Activated CD4-positive, alpha-beta T cell treated with anti-CD3 and anti-CD28 coated beads, Interleukin-2, amount 10 ng/mL, durations not matched to agents 7 days and 5 days (primary cell): ENCODE measurements around the gene RASSF4. TPM values are rescaled to one million over a fixed set of nuclear protein-coding genes. Genes with fewer than 3 reads are reported as not detected.

Source experiments
- CTCF ChIA-PET: fragments of 350-600 bp; sonication (Branson Sonifier 250); formaldehyde crosslinking; loops from one replicate; lab custom pipeline; 2021; ENCODE audit warnings: antibody characterized with exemption; lab: Charles Lee
- POLR2A ChIA-PET: fragments of 350-600 bp; sonication (Branson Sonifier 250); formaldehyde crosslinking; loops from one replicate; lab custom pipeline; 2021; ENCODE audit warnings: antibody characterized with exemption; lab: Charles Lee
- DNase-seq: peaks from one replicate; pipeline ENCODE4 v3.0.0-alpha.2; 2020
- H3K27ac Mint-ChIP-seq: one replicate; pipeline ENCODE4 v1.8.0; 2021; ENCODE audit warnings: mild to moderate bottlenecking, moderate library complexity, mixed read lengths
- H3K27me3 Mint-ChIP-seq: one replicate; pipeline ENCODE4 v1.8.0; 2021; ENCODE audit warnings: mixed read lengths
- H3K36me3 Mint-ChIP-seq: one replicate; pipeline ENCODE4 v1.8.0; 2021; ENCODE audit warnings: low read depth, mixed read lengths
- H3K4me1 Mint-ChIP-seq: one replicate; pipeline ENCODE4 v1.8.0; 2021; ENCODE audit warnings: mixed read lengths
- H3K4me3 Mint-ChIP-seq: one replicate; pipeline ENCODE4 v1.8.0; 2021; ENCODE audit warnings: mild to moderate bottlenecking, moderate library complexity, mixed read lengths
- H3K9me3 Mint-ChIP-seq: one replicate; pipeline ENCODE4 v1.8.0; 2021; ENCODE audit warnings: mixed read lengths
- total RNA-seq, 2 experiments: library from RNA; stranded (reverse); gene quantifications; one replicate each; pipeline ENCODE4 v1.2.3, GENCODE V29; 2021

RASSF4 gene
- total RNA-seq, 2 experiments from 2014 or later, result 0.42 to 0.52 TPM

DNA sequence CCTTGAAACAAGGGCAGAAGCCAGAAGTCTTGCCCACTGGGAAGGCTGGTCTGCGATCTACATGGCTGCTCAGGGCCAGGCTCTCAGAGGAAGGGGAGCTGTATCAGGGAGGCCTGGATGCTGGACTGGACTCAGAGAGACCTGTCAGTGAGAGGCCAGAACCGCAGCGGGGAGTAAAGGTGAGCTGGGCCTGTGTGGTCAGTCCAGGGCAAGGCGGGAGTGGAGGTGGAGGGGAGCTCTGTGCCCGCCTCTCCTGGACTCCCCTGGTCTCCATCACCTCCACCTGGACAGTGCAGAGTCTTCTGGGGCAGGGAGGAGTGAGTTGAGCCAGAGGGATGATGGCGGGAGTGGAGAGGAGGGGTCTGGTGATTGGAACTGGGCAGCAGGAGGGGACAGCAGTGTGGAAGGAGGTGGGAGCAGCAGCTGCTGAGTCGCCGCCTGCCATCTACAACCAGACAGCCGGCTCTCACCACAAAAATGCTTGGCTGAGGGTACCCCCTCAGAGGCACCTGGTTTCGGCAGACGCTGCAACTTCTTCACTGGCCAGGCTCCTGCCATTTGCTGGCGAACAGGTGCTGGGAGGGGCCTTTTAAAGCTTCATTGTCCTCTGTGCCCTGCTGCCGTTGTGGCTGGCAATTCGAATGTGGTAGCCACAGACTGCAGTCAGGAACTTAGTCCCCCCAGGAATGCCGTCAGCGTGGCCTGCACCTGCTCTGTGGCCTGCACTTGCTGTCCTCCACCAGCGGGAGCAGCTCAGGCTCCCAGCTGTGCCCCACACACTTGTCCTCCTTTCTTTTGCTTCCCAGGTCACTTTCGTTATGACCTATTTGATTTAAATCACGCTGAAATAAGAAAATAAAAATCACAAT is 3.5 kb downstream of the RASSF4 start:
- DNase-seq, result no peak
- Mint-ChIP-seq H3K4me1 (peaks cover 22% of the 10 kb centered on the region), H3K4me3 (no peak overlapping the region), H3K36me3 (no peaks in the 10 kb centered on the region), H3K9me3 (no peaks in the 10 kb centered on the region), H3K27me3 (no peaks in the 10 kb centered on the region), H3K27ac (peak overlapping the region; percentile 4)
- CTCF ChIA-PET, result interaction anchor here (0.6 to 2.9 kb wide), 6 partner anchors 10 to 499 kb away, joined by 4 to 11 read pairs (median 4); no protein-coding TSS in a partner anchor
- POLR2A ChIA-PET, result no interaction called here

DNA sequence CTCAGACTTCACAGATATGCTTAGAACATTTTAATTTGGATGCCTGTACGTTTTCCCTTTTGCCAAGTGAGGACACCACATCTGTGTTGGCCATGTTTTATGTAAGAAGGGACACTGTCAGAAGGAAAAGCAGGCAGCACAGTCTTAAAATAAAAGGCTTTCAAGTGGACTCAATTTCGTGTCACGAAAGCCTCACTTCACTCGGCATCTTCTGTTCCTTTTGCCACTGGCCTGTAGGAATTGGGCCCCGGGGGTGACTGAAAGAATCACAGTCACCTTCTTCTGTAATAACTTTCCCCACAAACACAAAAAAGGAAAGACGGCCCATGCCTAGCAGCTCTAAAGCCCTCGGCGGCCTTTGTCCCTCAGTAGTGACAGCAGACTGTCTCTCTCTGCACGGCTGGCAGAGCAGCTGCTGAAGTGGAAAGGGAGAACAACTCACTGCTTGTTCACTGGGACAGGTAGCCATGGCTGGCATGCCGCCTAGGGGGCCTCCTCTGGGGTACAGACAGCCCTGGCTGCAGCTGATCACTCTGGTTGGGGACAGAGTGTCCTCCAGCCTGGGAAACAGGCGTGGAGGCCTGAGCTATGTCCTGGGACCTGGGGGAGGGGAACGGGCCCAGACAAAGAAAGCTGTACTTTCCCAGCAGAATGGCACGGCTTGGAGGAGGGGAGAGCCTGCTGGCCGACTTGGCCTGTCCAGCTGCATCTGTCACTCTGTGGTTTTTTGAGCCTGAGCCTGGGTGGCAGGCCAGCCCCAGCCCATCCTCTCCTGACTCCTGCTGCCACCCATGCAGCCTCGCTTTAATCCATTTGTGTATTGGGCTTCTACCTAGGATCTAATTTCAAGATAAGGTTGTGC is 4.4 kb downstream of the RASSF4 start:
- H3K27me3 Mint-ChIP-seq, result no peaks in the 10 kb centered on the region
- H3K27ac Mint-ChIP-seq, result no peak overlapping the region
- no peak for DNase-seq
- peaks cover 24% of the 10 kb centered on the region for H3K4me1 Mint-ChIP-seq
- no peaks in the 10 kb centered on the region for H3K36me3 Mint-ChIP-seq
- H3K9me3 Mint-ChIP-seq, result no peaks in the 10 kb centered on the region
- CTCF ChIA-PET, result interaction anchor here (0.6 to 2.9 kb wide), 6 partner anchors 9 to 655 kb away, joined by 3 to 11 read pairs (median 4); no protein-coding TSS in a partner anchor
- H3K4me3 Mint-ChIP-seq, result no peak overlapping the region
- POLR2A ChIA-PET, result no interaction called here

DNA sequence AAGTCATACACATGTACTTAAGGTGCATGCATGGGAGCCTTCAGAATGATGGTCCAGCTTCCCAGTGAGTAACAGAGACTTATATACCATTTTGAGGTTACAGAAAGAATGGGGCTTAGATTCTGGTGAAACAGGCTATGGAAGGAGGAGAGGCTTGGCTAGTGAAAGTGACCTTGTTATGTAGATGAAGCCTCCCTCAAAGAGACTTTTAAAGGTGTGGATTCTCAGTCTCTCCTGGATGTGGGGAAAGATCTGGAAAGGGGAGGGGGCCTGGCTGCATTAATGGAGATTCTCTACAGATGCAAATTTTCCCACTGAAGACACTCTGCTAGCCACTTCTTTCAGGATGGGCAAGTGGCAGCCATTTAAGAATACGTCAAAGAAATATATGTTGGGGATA is 5.5 kb downstream of the RASSF4 start:
- DNase-seq, result no peak
- Mint-ChIP-seq H3K4me3 (no peak overlapping the region), H3K36me3 (no peaks in the 10 kb centered on the region), H3K27me3 (no peaks in the 10 kb centered on the region), H3K4me1 (peaks cover 27% of the 10 kb centered on the region), H3K9me3 (no peaks in the 10 kb centered on the region), H3K27ac (no peak overlapping the region)
- CTCF ChIA-PET, result interaction anchor here (1.2 to 4.2 kb wide), 3 partner anchors 15 to 33 kb away, joined by 3 to 17 read pairs (median 4); no protein-coding TSS in a partner anchor
- POLR2A ChIA-PET, result no interaction called here

DNA sequence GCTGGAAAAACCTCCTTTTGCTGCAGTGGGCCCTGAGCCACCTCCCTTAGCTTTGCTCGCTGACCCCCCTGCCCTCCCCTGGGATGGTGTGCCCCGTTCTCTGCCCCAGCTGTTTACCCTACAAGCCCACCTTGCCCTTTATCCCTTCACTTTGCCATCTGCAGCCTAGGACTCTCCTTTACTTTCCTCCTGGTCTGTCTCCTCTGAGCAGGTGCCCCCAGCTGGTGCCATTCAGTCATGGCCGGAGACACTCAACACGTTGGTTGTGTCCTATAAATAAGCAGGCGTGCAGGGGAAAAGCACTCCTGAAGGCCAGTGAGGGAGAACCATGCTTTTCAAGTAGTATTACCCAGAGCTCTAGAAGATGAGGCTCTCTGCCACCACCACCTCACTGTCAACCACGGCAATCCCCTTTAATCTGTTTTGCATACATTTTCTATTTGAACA is 6.1 kb downstream of the RASSF4 start:
- Mint-ChIP-seq H3K27ac (no peak overlapping the region), H3K9me3 (no peaks in the 10 kb centered on the region), H3K27me3 (no peaks in the 10 kb centered on the region), H3K4me1 (peaks cover 25% of the 10 kb centered on the region), H3K4me3 (no peak overlapping the region), H3K36me3 (no peaks in the 10 kb centered on the region)
- DNase-seq, result no peak
- ChIA-PET POLR2A (no interaction called here), CTCF (interaction anchor here (0.9 to 4.2 kb wide), 4 partner anchors 13 to 33 kb away, joined by 3 to 17 read pairs (median 4); partner anchors contain the start of gene DEPP1)

GRCh38 chr10:44966129-44966815 is 6.7 kb downstream of the RASSF4 start:
- H3K27ac Mint-ChIP-seq, result no peak overlapping the region
- CTCF ChIA-PET, result interaction anchor here (0.9 to 4.2 kb wide), 3 partner anchors 12 to 34 kb away, joined by 3 to 17 read pairs (median 4); partner anchors contain the start of gene DEPP1
- POLR2A ChIA-PET, result no interaction called here
- no peaks in the 10 kb centered on the region for H3K27me3 Mint-ChIP-seq
- H3K4me3 Mint-ChIP-seq, result no peak overlapping the region
- no peak for DNase-seq
- no peaks in the 10 kb centered on the region for H3K9me3 Mint-ChIP-seq
- H3K36me3 Mint-ChIP-seq, result no peaks in the 10 kb centered on the region
- H3K4me1 Mint-ChIP-seq, result peaks cover 23% of the 10 kb centered on the region

DNA sequence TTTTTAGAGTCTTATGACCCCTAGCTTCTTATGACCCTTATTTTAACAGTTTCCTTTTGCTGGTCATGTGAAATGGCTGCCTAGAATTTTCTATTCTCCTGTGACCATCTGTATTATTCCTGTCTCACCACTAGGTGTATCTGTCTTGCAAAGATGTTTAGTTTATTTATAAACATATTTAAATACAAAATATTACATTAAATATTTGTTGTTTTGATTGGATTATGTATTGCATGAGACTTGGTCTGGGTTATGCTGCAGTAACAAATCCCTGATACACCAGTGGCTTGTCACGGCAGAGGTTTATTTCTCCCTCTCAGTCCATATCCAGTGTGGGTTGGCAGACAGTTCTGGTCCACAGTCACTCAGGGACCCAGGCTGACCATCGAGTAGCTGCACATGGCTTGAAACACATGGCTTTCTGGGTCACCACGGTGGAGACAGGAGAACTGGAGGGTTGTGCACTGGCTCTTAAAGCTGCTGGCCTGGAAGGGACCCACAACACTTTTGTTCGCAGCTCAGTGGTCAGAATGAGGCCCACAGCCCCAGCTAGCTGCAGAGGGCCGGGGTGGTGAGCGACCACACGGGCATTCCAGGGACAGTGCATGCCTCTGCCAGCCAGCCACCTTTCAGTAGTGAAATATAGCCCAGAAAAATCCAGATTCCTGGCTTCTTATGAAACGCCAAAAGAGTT is 7.4 kb downstream of the RASSF4 start:
- no peaks in the 10 kb centered on the region for H3K27me3 Mint-ChIP-seq
- H3K27ac Mint-ChIP-seq, result no peak overlapping the region
- DNase-seq, result no peak
- no peaks in the 10 kb centered on the region for H3K9me3 Mint-ChIP-seq
- peaks cover 23% of the 10 kb centered on the region for H3K4me1 Mint-ChIP-seq
- ChIA-PET POLR2A (no interaction called here), CTCF (interaction anchor here (0.9 to 4.2 kb wide), 2 partner anchors 12 to 35 kb away, joined by 3 to 17 read pairs; partner anchors contain the start of gene DEPP1)
- H3K36me3 Mint-ChIP-seq, result no peaks in the 10 kb centered on the region
- no peak overlapping the region for H3K4me3 Mint-ChIP-seq

- H3K27ac Mint-ChIP-seq, result peak overlapping the region; percentile 43
- CTCF ChIA-PET, result interaction anchor here (1.6 to 4.2 kb wide), 2 partner anchors 27 to 35 kb away, joined by 4 to 17 read pairs; no protein-coding TSS in a partner anchor
- H3K9me3 Mint-ChIP-seq, result no peaks in the 10 kb centered on the region
- peaks cover 23% of the 10 kb centered on the region for H3K4me1 Mint-ChIP-seq
- no peaks in the 10 kb centered on the region for H3K36me3 Mint-ChIP-seq
- no peak for DNase-seq
- POLR2A ChIA-PET, result no interaction called here
- no peak overlapping the region for H3K4me3 Mint-ChIP-seq
- H3K27me3 Mint-ChIP-seq, result no peaks in the 10 kb centered on the region
Observed at GRCh38 chr10:44967616-44968015, 8.0 kb downstream of the RASSF4 start.

- Mint-ChIP-seq H3K27ac (peak overlapping the region; percentile 43), H3K9me3 (no peaks in the 10 kb centered on the region), H3K36me3 (no peaks in the 10 kb centered on the region), H3K4me3 (no peak overlapping the region), H3K27me3 (no peaks in the 10 kb centered on the region), H3K4me1 (peaks cover 23% of the 10 kb centered on the region)
- no peak for DNase-seq
- ChIA-PET POLR2A (no interaction called here), CTCF (interaction anchor here (1.5 to 4.2 kb wide), 3 partner anchors 11 to 36 kb away, joined by 3 to 17 read pairs (median 4); partner anchors contain the start of gene DEPP1)
Observed at GRCh38 chr10:44968091-44968490, 8.5 kb downstream of the RASSF4 start.

DNA sequence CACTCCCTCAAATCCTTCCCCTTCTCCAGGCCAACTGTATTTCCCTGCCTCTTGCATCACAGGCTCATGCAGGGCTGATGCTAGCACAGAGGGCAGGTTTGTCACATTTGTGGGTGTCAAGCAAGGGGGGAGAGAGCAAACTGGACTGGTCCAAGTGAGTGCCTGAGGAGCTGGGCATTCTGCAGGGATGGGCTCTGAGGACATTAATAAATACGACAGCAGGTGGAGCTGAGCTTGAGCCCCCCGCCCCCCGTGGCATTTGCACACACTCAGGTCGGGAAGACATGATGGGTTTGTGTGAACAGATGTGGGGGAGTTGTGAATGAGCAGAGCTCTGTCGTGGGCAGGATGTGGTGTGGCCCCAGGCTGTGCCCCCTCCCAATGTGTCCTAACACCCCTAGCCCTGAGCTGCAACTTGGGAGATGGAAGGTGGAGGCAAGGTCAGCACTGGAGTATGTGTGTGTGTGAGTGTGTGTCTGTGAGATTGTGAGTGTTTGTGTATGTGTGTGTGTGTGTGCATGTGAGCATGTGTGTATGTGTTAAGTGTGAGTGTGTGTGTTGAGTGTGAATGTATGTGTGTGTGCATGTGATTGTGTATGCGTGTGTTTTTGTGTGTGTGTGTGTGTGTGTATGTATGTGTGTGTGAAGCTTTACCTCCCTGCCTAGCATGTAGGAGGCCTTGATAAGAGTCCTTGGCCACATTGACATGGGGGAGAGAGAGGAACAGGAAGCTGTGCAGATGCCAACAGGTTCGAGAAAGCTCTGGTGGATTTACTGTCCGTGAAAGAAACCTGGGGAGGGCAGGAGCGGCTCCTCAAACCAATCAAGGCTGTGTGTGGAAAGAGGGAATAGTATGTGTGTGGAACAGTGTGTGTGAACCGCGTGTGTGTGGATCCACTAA is 9.1 kb downstream of the RASSF4 start:
- POLR2A ChIA-PET, result no interaction called here
- Mint-ChIP-seq H3K36me3 (no peaks in the 10 kb centered on the region), H3K27me3 (no peaks in the 10 kb centered on the region), H3K4me1 (peaks cover 28% of the 10 kb centered on the region), H3K27ac (peak overlapping the region; percentile 68), H3K9me3 (no peaks in the 10 kb centered on the region), H3K4me3 (no peak overlapping the region)
- CTCF ChIA-PET, result interaction anchor here (0.8 to 4.2 kb wide), 5 partner anchors 10 to 36 kb away, joined by 3 to 17 read pairs (median 3); partner anchors contain the start of gene DEPP1
- DNase-seq, result peak; percentile 23

- no peak for DNase-seq
- Mint-ChIP-seq H3K27ac (no peak overlapping the region), H3K4me3 (no peak overlapping the region), H3K4me1 (peaks cover 37% of the 10 kb centered on the region), H3K36me3 (no peaks in the 10 kb centered on the region), H3K9me3 (no peaks in the 10 kb centered on the region), H3K27me3 (no peaks in the 10 kb centered on the region)
- ChIA-PET CTCF (interaction anchor here (1.6 kb wide), 1 partner anchor 33 kb away, joined by 3 read pairs; no protein-coding TSS in a partner anchor), POLR2A (no interaction called here)
Observed at GRCh38 chr10:44969854-44970253, 10.3 kb downstream of the RASSF4 start.
